GM19023 (cell line): ENCODE measurements around the gene TMEM14A.
A peak's percentile ranks its signal among the peaks of the same experiment; 100 is the strongest.
"Not testable (repeated sequence)": the region's sequence is repeated elsewhere in the genome, so short reads cannot be mapped to it uniquely, and the experiment has no call there.

Source experiments
- ATAC-seq: cut with Tn5 transposase; IDR thresholded peaks from one replicate; pipeline ENCODE4 v1.9.1; 2021; ENCODE audit warnings: mild to moderate bottlenecking, moderate library complexity; ENCODE audit not compliant: unreplicated experiment

TMEM14A gene

DNA sequence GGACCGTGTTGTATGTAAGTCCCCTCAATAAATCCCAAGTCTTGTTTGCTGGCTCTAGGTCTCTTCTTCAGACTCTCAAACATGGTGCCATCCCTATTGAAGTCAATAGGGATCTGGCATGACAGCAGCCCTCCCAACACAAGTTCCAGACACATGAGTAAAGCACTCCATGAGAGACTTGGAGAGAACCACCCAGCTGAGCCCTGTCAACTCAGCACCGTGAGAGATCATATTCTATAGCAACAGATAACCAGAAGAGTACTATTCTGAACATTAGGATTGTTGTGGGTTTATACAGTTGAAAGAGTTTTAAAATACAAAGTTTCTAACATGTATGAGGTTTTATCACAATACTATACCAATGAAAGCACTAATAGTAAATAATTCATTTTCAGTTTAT is 23.5 kb downstream of the TMEM14A start:
- ATAC-seq, result no peak

GRCh38 chr6:52696418-52696817 is 25.5 kb downstream of the TMEM14A start:
- ATAC-seq, result no peak

GRCh38 chr6:52697903-52698302 is 27.0 kb downstream of the TMEM14A start:
- ATAC-seq, result no peak

GRCh38 chr6:52704060-52704459 is 33.1 kb downstream of the TMEM14A start:
- ATAC-seq, result no peak

DNA sequence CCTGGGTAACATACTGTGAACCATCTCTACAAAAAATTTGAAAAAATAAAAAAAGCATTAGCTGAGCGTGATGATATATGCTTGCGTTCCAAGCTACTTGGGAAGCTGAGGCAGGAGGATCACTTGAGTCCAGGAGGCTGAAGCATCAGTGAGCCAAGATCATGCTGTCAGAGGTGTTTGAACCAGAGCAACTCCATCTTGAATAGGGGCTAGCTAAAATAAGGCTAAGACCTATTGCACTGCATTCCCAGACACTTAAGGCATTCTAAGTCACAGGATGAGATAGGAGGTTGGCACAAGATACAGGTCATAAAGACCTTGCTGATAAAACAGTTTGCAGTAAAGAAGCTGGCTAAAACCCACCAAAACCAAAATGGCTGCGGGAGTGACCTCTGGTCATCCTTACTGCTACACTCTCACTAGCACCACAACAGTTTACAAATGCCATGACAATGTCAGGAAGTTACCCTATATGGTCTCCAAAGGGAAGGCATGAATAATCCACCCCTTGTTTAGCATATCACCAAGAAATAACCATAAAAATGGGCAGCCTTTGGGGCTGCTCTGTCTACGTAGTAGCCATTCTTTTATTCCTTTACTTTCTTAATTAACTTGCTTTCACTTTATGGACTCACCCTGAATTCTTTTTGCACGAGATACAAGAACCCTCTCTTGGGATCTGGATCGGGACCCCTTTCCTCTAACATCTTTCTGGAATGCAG is 34.0 kb downstream of the TMEM14A start:
- not testable (repeated sequence) for ATAC-seq

DNA sequence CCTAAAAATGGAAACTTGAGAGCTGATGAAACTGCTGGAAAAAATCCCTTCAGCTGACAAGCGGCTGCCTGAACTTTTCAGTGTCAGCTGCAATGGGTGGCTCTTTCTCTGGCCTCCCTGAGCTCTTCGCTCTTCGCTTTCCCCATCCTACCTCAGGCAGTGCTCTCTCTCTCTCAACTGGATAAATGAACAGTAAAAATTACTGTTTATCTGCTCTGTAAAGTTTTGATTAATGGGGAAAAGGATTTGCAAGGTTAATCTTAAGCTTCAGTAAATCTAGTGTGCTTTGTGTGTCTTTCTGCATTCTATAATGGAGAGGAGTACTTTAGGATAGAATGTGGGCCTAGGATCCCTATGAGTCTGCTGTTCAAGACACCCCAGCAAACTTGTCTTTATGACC is 35.1 kb downstream of the TMEM14A start:
- no peak for ATAC-seq

DNA sequence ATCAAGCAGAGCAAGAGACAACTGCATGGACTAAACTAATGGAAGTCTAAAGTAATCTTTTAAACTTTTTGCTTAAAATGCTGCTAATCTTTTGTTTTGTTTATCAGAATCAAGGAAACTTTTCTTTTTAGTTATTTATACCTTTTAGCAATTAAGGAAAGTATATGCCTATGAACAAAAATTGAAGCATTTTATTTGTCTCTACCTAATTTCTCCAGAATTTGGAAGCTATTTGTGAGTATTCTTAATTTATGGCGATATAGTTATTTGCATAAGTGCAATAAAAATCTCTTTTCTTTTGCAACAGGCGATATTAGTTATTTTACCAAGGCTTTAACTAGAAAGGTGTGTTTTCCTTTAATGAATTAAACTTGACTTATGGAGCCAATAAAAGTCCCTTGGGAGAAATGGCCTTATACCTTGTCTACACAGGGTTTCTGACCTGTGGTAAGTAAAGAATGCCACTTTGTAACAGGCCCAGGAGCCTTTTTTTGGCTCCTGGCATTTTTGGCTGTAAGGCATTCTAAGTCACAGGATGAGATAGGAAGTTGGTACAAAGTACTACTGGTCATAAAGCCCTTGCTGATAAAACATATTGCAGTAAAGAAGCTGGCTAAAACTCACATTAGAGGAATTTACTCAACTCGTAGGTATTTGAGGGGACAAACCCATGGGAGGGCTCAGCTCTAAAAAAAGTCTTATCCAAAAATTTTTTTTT is 37.2 kb downstream of the TMEM14A start:
- no peak for ATAC-seq

DNA sequence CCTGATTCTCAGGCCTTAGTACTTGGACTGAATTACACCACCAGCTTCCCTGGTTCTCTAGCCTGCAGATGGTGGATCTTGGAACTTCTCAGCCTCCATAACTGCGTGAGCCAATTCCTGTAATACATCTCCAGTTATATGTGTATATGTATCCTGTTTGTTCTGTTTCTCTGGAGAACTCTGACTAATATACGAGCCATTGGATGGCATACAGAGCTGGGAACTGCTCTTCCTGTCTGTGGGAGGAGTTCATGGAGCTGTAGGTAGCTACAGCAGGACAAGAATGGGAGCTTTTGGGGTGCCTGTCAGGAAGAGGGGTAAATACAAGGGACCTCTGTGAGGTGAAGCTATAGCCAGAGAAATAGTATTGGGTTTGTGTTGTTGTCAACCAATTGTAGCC is 41.2 kb downstream of the TMEM14A start:
- no peak for ATAC-seq

- ATAC-seq, result not testable (repeated sequence)
Measured at GRCh38 chr6:52714761-52715160, 43.8 kb downstream of the TMEM14A start.

DNA sequence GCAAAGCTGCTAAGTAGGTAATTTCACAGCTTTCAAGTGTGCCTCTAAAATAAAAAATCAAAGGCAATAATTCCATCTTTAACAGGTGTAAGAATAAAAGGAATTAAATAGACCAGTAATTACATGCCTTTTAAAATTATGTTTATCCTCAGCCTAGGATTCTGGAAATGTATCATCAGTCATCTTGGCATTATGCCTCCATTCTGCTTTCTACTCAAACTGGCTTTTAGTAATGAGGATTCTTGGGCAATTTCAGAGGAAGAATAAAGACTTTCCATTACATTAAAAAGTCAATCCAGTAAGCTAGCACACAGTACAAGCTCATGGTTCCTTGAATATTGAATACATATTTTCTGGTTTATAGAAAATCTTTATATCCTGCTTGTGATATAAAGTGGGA is 47.6 kb downstream of the TMEM14A start:
- no peak for ATAC-seq

DNA sequence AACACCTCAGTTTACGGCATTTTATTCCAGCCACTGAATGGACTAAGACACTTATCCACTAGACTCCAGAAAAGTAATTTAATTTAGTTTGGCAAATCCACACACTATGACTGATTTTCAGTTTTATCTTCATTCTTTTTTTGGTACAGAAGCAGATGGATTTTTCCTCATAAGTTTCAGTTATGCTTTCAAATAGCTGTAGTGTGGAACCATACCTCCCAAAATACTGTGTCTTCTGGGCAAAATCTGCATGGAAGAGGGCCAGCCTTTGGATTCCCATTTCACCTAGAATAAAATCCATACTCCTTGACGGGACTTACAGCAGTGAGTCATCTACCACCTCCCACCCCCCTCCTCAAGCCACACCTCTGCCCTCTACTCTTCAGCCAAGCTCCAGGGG is 49.4 kb downstream of the TMEM14A start:
- no peak for ATAC-seq

GRCh38 chr6:52724042-52724405 is 53.1 kb downstream of the TMEM14A start:
- ATAC-seq, result no peak

- ATAC-seq, result peak; percentile 99
Measured at GRCh38 chr6:52724406-52725121, 53.7 kb downstream of the TMEM14A start.

- no peak for ATAC-seq
Measured at GRCh38 chr6:52725143-52725534, 54.2 kb downstream of the TMEM14A start.

DNA sequence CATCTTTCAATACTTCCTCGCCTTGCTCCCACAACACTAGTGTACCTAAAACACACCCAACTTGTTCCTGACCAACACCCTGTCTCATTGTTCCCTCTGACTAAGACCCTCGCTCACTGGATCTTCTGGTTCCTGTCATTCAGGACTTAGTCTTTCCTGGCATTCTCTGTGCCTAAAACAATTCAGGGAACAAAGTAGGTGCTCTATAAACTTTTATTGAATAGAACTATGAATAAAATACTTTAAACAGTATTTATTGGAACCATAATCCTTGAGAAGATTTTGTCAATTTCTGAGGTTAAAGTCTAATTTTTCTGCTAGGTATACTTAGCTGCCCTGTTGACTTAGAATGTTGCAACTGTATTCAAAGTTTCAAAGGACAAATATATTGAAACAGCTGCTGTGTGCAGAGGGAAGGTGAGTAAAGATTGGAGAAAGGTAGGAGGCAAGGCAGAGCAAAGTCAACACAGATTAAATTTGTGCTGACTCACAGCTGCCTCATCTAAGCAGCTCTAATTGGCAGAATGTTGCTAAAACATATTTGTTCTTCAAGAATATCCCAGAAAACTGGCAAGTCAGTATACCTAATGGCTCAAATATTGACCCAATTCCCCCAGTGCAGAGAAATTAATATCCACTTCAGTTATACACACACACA is 54.8 kb downstream of the TMEM14A start:
- ATAC-seq, result no peak

- ATAC-seq, result no peak
Measured at GRCh38 chr6:52726193-52726542, 55.3 kb downstream of the TMEM14A start.

DNA sequence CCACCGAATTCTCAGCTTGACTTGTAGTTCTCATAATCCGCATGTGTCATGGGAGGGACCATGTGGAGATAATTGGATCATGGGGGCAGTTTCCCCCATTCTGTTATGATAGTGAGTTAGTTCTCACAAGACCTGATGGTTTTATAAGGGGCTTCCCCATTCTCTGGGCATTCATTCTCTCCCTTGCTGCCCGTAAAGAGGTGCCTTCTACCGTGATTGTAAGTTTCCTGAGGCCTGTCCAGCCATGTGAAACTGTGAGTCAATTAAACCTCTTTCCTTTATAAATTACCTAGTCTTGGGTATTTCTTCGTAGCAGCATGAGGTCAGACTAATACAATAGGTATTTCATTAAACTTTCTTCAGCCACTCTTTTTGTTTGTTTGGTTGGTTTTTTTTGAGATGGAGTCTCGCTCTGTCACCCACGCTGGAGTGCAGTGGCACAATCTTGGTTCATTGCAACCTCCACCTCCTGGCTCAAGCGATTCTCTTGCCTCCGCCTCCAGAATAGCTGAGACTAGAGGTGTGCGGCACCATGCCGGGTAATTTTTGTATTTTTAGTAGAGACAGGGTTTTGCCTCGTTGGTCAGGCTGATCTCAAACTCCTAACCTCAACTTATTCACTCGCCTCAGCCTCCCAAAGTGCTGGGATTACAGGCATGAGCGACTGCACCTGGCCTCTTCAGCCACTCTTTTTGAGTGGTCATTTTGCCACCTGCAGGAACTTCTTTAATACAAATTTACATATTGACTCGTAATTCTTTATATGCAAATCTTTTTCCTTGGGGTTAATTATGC is 56.0 kb downstream of the TMEM14A start:
- no peak for ATAC-seq

DNA sequence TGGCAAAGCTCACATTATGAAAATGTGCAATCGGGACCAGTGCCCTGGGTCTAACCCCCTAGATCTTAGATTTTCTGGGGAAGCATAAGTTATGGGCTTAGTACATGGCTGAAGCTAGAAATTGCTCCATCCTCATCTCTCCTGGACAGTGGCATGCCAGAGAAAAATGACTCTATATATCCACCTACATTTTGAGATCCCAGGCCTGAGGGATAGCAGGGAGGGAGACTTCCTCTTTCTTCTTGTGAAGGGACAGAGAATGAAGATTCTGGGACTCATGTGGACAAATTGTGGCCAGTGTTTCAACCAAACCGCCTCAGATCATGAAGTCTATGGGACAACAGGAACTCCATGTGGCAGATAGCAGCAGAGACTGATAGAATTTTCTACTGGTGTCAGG is 57.0 kb downstream of the TMEM14A start:
- no peak for ATAC-seq

- ATAC-seq, result no peak
Measured at GRCh38 chr6:52728394-52728793, 57.5 kb downstream of the TMEM14A start.

DNA sequence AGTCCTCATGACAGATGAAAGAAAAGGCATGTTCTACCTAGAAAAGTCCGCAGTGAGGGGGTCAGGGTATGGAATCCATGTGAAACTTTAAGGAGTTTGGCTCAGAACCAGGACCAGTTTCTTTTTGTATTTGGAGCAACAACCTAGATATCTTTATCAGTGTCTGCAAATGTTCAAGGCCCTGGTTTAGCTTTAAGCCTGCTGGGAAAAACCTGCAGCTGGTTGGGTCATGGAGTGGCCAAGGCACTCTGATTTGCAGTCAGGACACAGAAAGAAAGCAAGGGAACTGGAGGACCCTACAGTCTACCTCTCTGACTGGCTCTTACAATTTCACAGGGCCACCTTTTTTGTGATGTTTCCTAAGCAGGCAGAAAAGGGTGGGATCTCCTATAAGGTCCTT is 58.7 kb downstream of the TMEM14A start:
- no peak for ATAC-seq

DNA sequence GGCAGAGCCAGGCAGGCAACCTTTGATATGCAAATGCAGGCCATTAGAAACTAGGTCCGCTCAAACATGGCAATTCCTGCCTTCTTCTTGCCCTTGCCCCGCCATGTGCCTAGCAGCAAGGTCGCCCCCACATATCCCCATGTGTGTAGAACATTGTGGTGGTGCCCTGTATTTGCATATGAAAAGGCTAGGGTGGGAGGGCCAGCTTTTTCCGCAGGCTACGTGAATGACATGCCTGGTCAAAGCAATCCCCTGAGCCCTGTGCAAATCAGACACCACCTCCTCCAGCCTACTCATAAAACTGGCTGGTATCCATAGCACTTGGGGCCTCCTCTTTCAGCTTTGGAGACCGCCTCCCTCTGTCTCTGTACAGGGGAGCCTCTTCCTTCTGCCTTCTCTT is 60.8 kb downstream of the TMEM14A start:
- ATAC-seq, result no peak
